ENCODE results near the gene ERCC4.

DNA sequence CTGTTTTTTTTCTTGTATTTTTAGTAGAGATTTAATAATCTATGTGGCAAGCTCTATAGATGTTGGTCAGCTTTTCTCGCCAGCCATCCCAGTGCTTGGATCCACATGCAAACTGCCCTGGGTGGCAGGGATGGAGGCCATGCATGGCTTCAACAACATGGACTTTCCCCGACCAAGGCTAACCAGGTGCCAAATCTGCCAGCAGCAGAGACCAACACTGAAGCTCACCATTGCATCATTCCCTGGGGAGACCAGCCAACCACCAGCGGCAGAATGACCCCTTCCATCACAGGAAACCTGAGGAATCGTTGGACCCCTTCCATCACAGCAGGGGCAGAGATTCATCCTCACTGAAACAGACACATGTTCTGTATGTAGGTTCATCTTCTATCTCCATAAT lies 27.7 kb upstream of the ERCC4 start:
- TF ChIP-seq, protein P1, sequence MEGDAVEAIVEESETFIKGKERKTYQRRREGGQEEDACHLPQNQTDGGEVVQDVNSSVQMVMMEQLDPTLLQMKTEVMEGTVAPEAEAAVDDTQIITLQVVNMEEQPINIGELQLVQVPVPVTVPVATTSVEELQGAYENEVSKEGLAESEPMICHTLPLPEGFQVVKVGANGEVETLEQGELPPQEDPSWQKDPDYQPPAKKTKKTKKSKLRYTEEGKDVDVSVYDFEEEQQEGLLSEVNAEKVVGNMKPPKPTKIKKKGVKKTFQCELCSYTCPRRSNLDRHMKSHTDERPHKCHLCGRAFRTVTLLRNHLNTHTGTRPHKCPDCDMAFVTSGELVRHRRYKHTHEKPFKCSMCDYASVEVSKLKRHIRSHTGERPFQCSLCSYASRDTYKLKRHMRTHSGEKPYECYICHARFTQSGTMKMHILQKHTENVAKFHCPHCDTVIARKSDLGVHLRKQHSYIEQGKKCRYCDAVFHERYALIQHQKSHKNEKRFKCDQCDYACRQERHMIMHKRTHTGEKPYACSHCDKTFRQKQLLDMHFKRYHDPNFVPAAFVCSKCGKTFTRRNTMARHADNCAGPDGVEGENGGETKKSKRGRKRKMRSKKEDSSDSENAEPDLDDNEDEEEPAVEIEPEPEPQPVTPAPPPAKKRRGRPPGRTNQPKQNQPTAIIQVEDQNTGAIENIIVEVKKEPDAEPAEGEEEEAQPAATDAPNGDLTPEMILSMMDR (conservative IDR thresholded peaks at IDR 0.05), result no peak
- TF ChIP-seq ZFX (IDR thresholded peaks at IDR 0.05), result no peak
